ENCODE measurements around the gene AHRR. TPM values are rescaled to one million over a fixed set of nuclear protein-coding genes. Genes with fewer than 3 reads are reported as not detected.
A peak's percentile ranks its signal among the peaks of the same experiment; 100 is the strongest.

AHRR gene
- total RNA-seq, 1 donor from 2014 or later: not detected

DNA sequence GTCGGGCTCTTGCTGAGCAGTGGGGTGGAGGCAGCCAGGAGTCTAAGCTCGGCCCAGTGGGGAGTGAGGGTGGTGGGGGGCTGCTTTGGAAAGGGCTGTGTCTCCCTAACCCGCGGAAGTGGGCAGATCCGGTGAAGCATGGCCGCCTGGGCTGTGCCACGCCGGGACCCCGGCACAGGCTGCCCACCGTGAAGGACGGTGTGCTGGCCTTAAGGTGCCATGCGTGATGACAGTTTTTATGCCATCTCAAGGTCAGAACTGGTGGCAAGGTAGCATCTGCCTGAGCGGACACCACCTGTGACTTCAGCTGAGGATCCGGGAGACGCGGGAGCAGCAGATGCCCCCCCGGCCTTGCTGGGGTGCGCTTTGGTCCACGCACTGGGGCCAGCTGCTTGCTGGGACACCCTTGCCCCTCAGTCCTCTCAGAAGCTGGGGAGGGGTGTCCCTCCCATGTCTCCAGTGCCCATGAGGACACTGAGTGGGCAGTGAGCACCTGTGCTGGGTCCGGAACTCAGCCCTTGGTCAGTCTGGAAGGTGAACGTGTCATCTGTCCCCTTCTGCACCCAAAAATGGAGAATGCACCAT is 53.9 kb downstream of the AHRR start:
- TF ChIP-seq, protein P1, sequence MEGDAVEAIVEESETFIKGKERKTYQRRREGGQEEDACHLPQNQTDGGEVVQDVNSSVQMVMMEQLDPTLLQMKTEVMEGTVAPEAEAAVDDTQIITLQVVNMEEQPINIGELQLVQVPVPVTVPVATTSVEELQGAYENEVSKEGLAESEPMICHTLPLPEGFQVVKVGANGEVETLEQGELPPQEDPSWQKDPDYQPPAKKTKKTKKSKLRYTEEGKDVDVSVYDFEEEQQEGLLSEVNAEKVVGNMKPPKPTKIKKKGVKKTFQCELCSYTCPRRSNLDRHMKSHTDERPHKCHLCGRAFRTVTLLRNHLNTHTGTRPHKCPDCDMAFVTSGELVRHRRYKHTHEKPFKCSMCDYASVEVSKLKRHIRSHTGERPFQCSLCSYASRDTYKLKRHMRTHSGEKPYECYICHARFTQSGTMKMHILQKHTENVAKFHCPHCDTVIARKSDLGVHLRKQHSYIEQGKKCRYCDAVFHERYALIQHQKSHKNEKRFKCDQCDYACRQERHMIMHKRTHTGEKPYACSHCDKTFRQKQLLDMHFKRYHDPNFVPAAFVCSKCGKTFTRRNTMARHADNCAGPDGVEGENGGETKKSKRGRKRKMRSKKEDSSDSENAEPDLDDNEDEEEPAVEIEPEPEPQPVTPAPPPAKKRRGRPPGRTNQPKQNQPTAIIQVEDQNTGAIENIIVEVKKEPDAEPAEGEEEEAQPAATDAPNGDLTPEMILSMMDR (IDR thresholded peaks at IDR 0.05): no peak
- H3K4me1 ChIP-seq: no peaks in the 10 kb centered on the region
- H3K27ac ChIP-seq: no peak overlapping the region
- no peaks in the 10 kb centered on the region for H3K36me3 ChIP-seq
- intact Hi-C loops (cut with DNase I): no loop called here
- H3K27me3 ChIP-seq: no peaks in the 10 kb centered on the region
- DNase-seq (ENCODE audit: low spot score in 2 of 2): peak in 1 of 2 donors; percentile 50
- H3K9me3 ChIP-seq: no peaks in the 10 kb centered on the region
- no peak overlapping the region for H3K4me3 ChIP-seq

DNA sequence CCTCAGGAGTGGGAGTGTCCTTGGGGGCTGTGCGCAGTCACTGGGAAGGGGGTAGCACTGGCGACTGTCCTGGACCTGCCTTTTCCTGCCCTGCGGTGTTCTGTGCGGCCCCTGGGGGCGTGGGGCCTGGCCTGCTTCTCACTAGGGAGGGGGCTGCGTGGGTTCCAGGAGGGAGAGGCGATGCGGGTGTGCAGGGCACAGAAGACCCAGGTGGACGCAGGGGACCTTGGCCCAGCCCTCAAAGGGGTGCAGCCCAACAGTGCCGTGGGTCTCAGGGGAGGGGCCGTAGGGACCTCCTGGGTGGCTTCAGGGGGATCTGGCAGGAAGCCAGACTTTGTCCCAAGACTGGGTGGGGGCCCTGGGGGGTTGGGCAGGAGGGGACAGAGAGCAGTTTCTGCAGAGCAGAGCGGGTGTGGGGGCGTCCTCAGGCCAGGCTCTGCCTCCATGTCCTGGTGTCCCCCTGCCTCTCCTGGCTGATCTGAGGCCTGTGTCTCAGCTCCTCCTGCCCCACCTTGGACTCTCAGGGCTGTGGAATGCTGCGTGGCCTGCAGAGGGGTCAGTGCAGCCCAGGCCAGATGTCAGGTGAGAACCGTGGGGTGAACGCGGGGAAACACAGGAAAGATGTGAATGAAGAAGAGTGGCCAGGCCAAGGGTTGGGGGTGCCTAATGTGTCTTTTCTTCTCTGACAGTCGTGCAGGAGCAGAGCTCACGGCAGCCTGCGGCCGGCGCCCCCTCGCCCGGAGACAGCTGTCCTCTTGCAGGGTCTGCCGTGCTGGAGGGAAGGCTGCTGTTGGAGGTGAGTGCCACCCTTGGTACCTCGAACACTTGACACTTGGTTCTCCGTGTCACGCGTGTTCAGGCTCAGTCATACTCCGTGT is 54.6 kb downstream of the AHRR start:
- peak in 1 of 2 donors; percentile 61 for DNase-seq (ENCODE audit: low spot score in 2 of 2)
- Histone ChIP-seq H3K9me3 (no peaks in the 10 kb centered on the region), H3K4me3 (no peak overlapping the region), H3K36me3 (no peaks in the 10 kb centered on the region), H3K27me3 (no peaks in the 10 kb centered on the region), H3K4me1 (no peaks in the 10 kb centered on the region), H3K27ac (no peak overlapping the region)
- TF ChIP-seq, protein P1 (IDR thresholded peaks at IDR 0.05): no peak
- intact Hi-C loops (cut with DNase I): no loop called here

DNA sequence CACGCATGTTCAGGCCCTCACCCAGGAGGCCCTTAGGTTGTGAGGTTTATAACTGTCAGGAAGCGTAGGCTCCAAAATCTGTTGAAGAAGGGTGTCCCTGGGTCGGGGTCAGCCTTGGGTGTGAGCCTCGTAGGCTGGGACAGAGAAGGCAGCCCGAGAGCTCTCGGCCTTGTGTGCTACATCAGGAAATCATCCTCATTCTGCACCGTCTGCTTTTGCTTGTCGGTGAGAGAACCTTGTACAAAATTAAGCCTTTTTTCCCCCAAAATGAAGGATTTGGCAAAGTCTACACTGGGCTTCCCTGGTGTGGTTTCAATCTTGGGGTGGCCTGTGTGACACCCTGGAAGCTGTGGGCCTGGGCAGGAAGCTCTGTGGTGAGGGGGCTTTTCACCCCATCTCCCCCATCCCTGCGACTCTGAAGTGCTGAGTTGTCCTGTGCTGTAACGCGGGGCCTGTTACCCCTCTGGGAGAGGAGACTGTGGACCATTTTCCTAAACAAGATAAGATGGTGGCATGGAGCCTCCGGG is 55.3 kb downstream of the AHRR start:
- no peak overlapping the region for H3K27ac ChIP-seq
- H3K27me3 ChIP-seq: no peaks in the 10 kb centered on the region
- no peak overlapping the region for H3K4me3 ChIP-seq
- no peaks in the 10 kb centered on the region for H3K9me3 ChIP-seq
- no peaks in the 10 kb centered on the region for H3K36me3 ChIP-seq
- DNase-seq (ENCODE audit: low spot score in 2 of 2): no peak
- intact Hi-C loops (cut with DNase I): no loop called here
- H3K4me1 ChIP-seq: no peaks in the 10 kb centered on the region
- TF ChIP-seq, protein P1 (IDR thresholded peaks at IDR 0.05): no peak

DNA sequence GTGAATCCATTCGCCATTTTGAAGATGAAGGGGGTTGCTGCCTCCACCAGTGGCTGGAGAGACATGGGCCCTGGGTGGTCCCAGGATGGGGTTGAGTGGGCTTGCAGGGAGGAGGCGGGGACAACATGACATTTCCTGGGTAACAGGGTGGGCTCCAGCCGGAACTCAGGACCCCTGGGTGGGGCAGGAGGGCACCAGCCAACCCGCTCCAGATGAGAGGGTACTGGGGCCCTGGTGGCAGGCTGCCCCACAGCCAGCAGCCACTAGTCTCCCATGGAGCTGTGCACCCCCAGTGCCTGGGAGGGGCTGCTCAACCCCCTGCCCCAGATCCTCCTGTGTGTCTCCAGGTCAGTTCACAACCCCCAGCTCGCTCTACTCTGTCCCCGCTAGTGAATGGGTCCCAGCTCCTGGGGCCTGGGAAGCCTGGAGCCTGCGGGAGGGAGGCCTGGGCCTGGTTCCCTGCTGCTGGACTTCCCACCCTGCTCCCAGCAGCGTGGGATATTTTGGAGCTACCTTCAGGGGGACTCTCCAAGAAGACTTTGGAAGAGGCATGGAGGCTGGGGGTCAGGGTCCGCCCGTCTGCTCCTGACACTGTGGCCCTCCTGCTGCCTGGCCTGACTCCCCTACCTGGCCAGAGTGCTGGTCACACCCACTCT is 55.9 kb downstream of the AHRR start:
- H3K9me3 ChIP-seq: no peaks in the 10 kb centered on the region
- no peak overlapping the region for H3K4me3 ChIP-seq
- intact Hi-C loops (cut with DNase I): no loop called here
- H3K36me3 ChIP-seq: no peaks in the 10 kb centered on the region
- DNase-seq (ENCODE audit: low spot score in 2 of 2): peak in 1 of 2 donors; percentile 52
- H3K27ac ChIP-seq: no peak overlapping the region
- TF ChIP-seq, protein P1 (IDR thresholded peaks at IDR 0.05): no peak
- H3K4me1 ChIP-seq: no peaks in the 10 kb centered on the region
- H3K27me3 ChIP-seq: no peaks in the 10 kb centered on the region

DNA sequence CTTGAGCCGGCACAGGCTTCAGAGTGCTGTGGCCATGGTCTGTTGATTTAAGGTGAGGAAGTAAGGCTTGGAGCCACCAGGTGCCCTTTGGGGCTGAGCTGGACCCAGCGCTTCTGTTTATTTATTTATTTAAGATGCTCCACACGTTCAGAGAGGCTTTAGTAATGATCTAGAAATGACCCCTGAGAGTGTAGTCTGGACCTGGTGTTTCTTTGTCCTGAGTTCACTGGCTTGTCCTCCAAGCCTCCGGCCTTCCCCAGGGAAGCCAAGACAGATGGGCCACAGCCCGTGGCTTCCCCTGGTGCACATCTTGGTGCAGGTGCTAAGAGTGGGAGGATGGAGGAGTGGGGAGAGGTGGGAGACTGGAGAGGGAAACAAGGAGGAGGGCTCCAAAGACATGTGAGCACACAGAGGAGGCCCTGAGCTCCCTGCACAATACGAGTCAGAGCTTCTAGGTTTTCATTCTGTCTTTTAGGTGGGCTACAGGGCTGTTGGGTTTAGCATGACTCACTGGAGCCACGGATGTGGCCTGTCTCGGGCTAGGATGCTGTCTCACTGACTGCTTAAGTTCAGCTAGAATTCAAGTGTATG is 56.9 kb downstream of the AHRR start:
- DNase-seq (ENCODE audit: low spot score in 2 of 2): no peak
- Histone ChIP-seq H3K27me3 (no peaks in the 10 kb centered on the region), H3K27ac (no peak overlapping the region), H3K9me3 (no peaks in the 10 kb centered on the region), H3K4me1 (no peaks in the 10 kb centered on the region), H3K4me3 (no peak overlapping the region), H3K36me3 (no peaks in the 10 kb centered on the region)
- intact Hi-C loops (cut with DNase I): no loop called here
- TF ChIP-seq, protein P1 (IDR thresholded peaks at IDR 0.05): no peak

Measured in ascending aorta (tissue), 2 donors.